Right lobe of liver (tissue), 4 donors: ENCODE measurements around the gene COL11A2.

Source experiments
- CTCF ChIP-seq, 4 donors: fragments of 200-600 bp in 3 of 4; fragments of 450-650 bp in 1 of 4; IDR thresholded peaks; one replicate each; pipeline versions ENCODE4 v1.5.1 to v1.8.0; 2016 to 2022; ENCODE audit warnings: antibody characterized with exemption in 4 of 4, mild to moderate bottlenecking in 2 of 4
- POLR2A ChIP-seq: fragments of 450-650 bp; IDR thresholded peaks from one replicate; pipeline ENCODE4 v1.6.1; 2017; ENCODE audit warnings: antibody characterized with exemption, mild to moderate bottlenecking
- donor health status: DM: no; HTN: no; CAD: no.
- donor health status: DM: no; HTN: no; CAD: no.
- donor health status: DM: no; HTN: yes; CAD: no.

GRCh38 chr6:33140556-33140955 is 51.7 kb downstream of the COL11A2 start:
- TF ChIP-seq CTCF (IDR thresholded peaks at IDR 0.05), result no peak
- no peak for TF ChIP-seq POLR2A
